HG03045 (cell line): Measurements from ENCODE around the gene CLEC2B.
"Not testable (repeated sequence)": the region's sequence is repeated elsewhere in the genome, so short reads cannot be mapped to it uniquely, and the experiment has no call there.

Experiments used
- ATAC-seq: cut with Tn5 transposase; IDR thresholded peaks from one replicate; pipeline ENCODE4 v1.9.1; 2021; ENCODE audit warnings: mild to moderate bottlenecking, moderate library complexity; ENCODE audit not compliant: unreplicated experiment

Gene CLEC2B

DNA sequence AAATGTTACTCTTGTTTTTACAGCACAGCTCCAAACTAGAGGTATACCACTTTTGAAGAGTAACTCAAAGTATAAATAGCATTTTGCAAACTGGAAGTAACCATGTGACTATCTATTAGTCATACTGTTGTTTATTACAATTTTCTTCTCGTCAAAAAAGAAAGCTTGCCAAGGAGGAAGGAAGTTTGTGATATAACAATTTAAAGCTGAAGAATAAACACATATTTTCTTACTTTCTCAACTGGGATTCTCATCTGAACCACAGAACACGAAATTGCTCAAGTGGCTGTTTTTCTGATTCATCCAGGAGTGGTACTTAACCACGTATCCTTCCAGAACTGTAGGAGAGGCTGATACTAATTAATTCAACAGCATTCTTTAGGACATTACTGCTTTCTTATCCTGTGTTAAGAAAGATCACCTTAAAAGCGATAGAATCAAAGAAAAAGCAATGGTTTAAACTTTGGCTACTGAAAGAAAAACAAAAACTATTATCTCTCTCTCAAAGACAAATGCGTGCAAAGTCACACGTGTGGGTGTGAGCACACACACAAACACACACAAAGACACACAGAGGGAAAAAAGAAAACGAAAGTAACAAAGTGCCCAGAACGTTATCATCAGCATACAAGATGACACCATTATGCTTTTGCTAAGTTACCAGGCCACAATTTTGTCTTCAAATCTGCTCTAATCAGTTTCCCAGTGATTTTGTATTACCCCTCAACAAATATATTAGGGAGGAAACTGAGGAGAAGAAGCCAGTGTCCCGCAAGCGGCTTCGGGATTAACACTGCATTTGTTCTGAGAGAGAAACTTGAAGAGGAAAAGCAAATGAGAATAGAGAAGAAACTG is at the start of gene CLEC2B:
TSS of gene CLEC2B (minus strand) at position 48 of the 855 bp plus-strand sequence.
- peak; percentile 41 for ATAC-seq

DNA sequence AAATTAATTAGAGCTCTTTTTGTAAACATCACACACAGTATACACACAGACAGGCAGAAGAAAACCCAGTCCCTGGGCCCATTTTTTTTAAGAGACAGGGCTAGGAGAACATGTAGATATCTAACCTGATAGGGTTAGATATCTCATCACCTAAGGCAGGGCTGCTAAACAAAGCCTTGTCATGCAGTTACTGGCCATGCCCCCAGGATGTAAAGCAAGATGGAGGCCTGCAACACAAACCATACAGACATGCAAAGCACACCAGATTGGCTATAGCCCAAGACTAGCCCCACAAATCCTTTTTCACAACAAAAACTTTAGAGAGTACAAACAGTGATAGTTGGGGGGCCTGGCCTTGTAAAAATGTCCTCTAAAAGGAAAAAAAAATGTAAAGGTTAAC is 42.6 kb upstream of the CLEC2B start:
- ATAC-seq, result no peak

DNA sequence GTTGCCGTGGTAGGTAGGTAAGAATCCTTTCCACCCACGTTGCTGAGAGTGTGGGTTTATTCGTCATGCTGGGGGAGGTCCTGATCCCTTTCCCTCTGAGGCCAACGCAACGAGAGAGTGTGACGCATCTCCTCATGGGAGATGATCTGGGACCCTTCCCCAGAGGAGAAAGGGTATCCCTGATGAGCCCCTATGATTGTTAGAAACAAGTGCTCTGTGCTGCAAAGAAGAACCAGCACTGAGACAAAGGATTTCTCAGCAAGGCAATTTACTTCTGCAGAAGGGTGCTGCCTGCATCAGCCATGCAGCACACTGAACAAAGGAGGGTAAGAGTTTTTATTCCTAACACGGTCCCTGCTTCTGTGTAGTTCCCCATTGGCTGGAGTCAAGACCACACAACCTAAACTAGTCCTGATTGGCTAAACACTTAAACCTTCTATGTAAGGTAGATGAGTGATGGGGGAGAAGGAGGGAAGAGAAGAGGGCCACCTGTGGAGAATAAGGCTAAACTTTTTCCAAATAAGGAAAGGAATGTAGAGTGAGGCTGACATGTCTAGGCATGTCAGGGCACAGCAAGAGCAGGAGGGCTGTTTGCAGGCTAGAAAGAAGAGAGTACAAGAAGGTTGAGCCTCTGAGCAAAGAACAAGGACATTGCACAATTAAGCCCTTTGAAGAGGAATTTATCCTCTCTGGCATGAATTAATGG is 41.7 kb upstream of the CLEC2B start:
- no peak for ATAC-seq

DNA sequence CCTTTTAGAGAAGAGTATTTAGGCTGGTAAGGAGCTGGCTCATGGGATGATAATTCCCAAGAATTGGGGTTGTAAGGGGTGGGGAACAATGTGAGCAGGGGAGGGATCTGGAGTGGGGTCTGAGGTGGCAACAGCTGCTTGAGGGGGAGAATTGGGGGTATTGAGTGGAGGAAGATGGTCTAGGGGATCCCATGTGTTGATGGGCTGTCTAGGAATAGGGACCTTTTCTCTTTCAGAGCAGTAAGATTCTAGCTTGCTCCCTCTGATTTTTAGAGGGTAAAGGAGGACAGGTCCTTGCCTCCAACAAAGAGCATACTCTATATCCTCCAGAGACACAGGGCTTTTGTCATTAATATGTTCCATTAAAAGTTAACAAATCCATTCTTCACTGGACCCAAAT is 40.6 kb upstream of the CLEC2B start:
- ATAC-seq, result no peak

DNA sequence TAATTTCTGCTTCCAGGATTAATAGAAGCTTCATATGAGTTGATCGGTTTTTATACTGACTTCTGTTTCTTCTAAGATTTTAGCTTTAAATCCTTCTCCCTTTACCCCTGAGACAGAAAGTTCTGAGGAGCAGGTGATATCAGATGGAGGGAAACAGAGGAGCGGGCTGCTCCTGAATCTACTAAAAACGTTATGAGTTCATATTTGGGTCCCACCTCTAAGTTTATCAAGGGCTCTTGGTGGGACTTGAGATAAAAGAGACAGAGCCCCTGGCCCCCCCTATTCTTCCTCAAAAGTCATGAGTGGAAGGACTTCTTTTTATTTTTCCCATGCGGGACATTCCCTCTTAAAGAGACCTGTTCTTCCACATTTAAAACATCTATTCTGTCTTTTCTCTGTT is 39.2 kb upstream of the CLEC2B start:
- no peak for ATAC-seq

DNA sequence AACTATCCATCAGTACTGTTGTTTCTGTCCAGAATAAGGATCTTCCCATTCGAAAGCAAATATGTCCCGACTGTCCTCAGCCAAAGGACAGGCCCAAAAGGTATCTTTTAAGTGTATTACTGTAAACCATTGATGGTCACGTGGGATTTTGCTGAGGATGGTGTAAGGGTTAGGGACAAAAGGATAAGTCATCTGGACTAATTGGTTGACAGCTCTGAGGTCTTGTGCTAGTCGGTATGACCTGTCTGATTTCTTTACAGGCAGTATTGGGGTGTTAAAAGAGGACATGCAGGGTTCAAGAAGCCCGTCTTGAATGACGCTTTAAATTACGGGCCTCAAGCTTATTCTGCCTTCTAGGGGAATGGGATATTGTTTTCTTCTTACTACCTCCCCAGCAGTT is 38.6 kb upstream of the CLEC2B start:
- no peak for ATAC-seq

DNA sequence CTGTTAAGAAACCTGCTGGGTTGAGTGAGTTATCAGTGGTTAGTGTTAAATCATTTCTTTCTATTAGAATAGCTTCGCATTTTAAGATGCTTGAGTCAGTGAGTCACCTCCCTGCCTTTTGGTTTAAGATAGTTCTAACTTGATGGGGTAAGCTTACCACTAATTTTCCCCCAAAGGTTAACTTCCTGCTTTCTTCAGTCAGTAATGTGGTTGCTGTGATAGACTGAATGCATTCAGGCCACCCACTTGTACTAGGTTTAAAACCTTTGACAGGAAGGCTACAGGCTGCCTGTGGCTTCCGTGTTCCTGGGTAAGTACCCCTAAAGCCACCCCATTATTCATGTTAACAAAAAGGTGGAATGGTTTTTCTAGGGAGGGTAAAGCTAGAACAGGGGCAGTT is 37.7 kb upstream of the CLEC2B start:
- no peak for ATAC-seq

DNA sequence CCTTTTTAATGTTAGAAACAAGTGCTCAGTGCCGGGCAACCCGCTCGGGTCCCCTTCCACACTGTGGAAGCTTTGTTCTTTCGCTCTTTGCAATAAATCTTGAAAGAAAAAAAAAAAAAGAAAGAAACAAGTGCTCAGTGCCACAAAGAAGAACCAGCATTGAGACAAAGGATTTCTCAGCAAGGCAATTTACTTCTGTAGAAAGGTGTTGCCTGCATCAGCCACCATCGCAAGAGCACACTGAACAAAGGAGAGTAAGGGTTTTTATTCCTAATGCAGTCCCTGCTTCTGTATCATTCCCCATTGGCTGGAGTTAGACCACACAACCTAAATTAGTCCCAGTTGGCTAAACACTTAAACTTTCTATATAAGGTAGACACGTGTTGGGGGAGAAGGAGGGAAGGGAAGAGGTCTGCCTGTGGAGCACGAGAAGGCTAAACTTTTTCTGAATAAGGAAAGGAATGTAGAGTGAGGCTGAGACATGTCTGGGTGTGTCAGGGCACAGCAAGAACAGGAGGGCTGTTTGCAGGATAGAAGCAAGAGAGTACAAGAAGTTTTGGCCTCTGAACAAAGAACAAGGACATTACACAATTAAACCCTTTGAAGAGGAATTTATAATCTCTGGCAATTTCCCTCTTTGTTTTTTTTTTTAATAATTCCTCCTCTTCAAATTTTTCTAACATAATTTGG is 33.5 kb upstream of the CLEC2B start:
- no peak for ATAC-seq

DNA sequence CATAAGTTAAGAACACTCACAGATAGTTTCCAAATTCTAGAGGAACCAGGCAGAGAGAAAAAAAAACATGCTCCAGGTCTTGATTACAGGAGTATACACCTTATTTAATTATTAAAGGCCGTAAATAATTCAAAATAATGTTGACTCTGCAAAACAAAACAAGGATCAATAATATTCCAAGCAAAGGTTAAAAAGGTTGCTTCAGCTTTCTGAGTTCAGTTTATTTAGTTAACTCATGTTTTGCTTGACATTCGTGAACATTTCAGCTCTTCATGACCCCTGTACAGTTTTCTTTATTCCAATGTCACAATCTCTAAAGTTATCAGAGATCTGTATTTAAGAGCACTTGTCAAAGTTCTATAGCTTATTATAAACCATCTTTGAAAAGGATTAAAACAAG is 31.8 kb upstream of the CLEC2B start:
- ATAC-seq, result no peak

DNA sequence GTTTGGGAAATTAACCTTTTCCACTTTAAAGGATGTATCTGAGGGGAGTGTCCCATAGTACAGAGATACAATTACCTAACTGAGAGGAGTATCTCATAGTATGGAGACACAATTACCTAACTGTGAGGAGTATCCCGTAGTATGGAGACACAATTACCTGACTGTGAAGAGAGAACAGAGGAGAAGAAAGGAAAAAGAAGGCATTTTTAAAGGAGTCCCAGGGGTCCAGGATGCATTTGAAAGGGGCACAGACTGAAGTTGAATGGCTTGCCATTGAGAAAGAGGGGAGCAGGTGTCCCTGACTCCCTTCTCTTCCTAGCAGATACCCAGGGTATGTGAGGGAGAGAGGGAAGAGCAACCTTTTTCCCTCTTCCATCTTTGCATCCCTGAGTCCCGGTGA is 30.1 kb upstream of the CLEC2B start:
- ATAC-seq, result no peak

DNA sequence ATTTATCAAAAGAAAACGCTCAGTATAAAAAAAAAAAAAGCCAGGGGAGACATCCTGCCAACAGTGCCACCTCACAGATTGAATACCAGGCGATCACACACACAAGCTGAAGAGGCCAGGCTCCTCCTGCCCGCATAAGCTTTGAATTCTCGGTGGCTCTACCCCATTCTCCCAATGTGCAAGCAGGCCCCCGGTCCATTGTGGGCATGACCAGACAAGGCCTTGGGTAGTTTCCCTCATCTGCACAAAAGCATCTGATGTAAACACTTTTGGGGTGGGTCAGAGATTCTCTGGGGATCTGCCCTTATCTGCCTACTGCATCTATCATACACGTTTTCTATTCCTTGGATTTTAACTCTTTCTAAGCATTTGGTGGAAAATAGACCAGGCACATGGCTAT is 28.4 kb upstream of the CLEC2B start:
- ATAC-seq, result no peak

DNA sequence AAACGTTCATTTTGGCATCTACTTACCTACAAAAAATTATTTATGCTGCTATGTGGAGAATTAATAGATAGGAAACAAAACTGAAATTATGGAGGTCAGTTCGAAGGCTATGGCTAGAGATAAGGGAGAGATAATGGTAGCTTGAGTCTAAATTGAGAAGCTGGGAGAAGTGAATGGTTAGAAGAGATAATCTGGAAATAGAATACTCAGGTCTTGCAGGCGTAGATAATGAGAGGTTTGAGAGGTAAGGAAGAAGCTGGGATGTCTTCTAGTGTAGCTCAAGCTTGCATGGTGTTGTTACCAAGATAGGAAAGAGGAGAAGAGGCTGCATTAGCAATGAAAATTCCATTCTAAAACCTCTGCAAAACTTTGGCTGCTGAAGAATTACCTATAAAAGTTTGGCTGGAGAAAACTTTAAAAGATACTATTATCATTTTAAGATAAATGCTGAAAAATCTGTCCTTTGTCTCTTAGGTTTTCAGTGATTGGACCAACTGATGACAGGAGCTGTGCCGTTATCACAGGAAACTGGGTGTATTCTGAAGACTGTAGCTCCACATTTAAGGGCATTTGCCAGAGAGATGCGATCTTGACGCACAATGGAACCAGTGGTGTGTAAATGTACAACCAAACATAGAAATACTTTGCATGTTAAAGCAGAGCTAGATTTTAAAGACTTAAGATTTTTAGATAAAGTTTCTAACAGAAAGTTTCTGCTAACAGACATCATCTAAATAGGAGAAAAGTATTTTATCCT is 26.2 kb upstream of the CLEC2B start:
- no peak for ATAC-seq

DNA sequence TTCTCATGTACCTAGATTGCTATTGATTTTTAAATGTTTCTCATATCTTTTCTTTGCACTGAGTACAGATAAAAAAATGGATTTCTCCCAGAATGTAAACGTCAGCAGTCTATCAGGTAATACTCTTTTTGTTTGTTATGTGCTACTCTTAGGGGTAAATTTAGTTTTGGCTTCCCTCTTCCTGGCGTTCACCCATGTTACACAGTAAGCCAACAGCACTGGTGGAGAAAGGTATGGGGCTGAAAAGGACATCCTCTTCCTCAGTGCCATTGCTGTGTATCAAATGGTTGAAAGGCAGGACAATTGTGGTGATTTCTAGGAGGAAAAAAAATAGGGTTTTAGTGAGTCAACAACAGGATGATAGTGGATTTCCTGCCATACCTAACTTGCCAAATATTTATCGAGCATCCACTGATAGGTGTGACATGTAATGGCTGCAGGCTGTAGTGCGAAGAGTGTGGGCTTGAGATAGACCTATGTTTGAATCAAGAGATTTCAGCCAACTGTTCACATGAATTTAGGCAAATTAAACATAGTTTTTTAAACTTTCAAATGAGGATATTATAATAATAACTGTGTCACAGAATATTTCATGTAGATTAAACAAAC is 19.6 kb upstream of the CLEC2B start:
- no peak for ATAC-seq

DNA sequence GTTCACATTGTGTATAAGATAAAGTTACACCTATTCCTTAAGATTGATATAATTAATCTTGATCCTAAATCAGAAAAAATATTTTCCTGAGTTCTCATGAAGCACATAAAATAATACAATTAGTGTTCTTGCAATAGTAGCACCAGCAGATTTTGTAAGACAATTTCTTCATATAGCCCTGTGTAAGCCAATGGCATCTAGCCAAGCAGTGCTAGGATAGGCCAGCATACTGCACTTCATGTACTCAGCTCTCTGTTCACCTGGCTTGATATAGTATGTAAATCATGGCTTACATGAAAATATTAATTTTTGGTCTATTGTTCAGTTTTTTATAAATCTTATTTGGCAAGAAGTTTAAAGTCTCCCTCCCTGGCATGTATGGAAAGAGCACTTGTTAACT is 14.0 kb upstream of the CLEC2B start:
- ATAC-seq, result no peak

DNA sequence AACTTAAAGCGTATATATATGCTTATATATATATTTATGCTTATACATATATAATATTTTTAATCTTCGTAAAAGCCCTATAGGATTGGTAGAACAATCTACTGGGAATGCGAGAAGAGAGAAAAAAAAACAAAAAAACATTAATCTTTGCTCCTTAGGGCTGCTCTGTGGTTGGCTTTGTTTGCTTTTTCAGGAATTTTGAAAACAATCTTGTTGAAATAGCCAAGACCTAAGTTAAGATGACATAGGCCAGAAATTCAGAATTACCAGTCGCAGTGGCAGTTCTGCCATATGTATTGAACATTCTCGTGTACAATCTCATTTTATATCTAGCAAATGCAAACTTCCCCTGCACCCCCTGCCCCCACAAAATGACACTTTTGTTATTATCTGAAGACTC is 12.8 kb upstream of the CLEC2B start:
- no peak for ATAC-seq

DNA sequence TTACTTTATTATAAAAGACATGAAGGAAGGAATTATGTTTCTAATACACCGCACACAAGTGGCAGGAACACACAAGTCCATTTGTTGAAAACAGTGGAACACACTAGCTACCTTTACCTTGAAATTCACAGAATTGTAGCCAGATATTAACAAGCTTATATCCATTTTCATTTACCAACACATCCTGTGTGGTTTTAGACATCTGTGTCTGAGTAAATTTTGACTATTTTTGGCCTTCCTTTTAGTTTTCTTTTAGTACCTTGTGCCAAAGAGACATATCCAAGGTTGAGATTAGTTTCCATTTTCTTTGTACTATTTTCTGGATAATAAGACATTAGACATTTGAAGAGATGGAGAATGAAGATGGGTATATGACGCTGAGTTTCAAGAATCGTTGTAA is 12.1 kb upstream of the CLEC2B start, which contains the start of gene KLRF2:
TSS of gene KLRF2 (plus strand) at position 244 of the 400 bp plus-strand sequence. CDS start at position 351, 107 bp downstream.
- ATAC-seq, result no peak

DNA sequence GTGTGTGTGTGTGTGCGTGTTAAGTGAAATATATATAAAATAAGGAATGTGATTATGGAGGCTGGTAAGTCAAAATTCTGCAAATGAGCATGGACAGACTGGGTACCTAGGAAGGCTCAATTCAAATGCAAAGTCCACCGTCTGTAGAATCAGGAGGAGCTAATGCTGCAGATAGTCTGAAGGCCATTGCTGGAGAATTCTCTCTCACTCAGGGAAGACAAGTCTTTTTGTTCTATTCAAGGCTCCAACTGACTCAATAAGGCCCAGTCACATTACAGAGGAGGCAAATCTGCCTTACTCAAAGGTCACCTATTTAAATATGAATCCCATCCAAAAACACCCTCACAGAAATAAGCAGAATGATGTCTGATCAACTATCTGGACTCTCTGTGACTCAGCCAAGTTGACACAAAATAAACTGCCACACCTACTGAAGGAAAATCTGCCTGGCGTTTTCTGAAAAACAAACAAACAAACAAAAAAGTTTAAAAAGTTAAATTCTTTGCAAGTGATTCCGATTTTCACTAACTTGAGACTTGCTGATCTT is 11.5 kb upstream of the CLEC2B start:
- ATAC-seq, result no peak

DNA sequence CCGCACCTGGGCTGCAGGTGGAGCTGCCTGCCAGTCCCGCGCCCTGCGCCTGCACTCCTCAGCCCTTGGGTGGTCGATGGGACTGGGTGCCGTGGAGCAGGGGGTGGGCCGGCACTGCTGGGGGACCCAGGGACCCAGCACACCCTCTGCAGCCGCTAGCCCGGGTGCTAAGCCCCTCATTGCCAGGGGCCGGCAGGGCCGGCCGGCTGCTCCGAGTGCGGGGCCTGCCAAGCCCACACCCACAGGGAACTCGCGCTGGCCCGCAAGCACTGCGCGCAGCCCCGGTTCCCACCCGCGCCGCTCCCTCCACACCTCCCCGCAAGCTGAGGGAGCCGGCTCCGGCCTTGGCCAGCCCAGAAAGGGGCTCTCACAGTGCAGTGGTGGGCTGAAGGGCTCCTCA is 7.0 kb upstream of the CLEC2B start:
- ATAC-seq, result not testable (repeated sequence)

DNA sequence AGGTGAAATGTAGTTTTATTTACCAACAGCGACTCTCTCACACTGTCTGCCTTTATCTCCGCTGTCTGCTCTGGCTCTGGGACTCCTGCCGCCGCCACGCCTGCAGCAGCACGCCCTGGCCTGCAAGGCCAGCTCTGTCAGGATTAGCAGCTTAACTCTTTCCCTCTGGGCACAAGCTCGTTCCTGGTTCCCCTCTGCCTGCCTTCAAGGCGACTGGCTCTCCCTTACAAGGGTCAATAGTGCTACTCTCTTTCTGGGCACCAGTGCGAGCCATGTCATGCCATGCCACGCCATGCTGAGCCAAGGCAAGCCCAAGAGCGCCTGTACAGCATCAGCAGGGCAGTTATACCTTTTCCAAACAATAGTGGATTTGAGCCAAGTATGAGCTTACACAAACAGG is 3.6 kb upstream of the CLEC2B start:
- no peak for ATAC-seq

DNA sequence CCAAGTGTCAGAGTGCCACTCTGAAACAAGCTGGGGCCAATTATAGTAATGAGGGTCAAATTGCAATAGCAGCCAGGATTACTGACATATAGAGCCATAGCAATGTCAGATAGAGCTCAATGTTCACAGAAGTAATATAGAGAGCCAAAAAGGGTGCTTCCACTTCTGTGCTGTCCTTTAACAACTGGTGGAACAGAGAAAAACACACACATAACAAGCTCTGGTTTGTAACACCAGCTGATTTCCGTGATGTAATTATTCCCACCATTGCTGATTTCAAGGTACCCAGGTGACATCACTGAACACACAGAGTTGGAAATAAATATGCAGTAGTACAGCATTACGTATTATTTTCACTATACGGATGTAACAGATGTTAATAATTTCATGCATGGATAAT is 3.0 kb upstream of the CLEC2B start:
- no peak for ATAC-seq
